ENCODE data around the gene CPOX.
"Not testable (repeated sequence)": the region's sequence is repeated elsewhere in the genome, so short reads cannot be mapped to it uniquely, and the experiment has no call there.

CPOX gene

GRCh38 chr3:98560911-98561310 lies 32.5 kb downstream of the CPOX start:
- DNase-seq: no peak

GRCh38 chr3:98559769-98560168 lies 33.6 kb downstream of the CPOX start:
- not testable (repeated sequence) for DNase-seq

- no peak for DNase-seq
Measured at GRCh38 chr3:98558100-98558827, 35.1 kb downstream of the CPOX start.

GRCh38 chr3:98557324-98558010 lies 35.9 kb downstream of the CPOX start:
- DNase-seq: peak; percentile 19

GRCh38 chr3:98556164-98557130 lies 37.0 kb downstream of the CPOX start:
- DNase-seq: peak; percentile 50

- DNase-seq: no peak
Measured at GRCh38 chr3:98555025-98555379, 38.4 kb downstream of the CPOX start.

GRCh38 chr3:98554580-98554979 lies 38.8 kb downstream of the CPOX start:
- DNase-seq: no peak

GRCh38 chr3:98553753-98554152 lies 39.7 kb downstream of the CPOX start:
- no peak for DNase-seq

GRCh38 chr3:98553021-98553563 lies 40.3 kb downstream of the CPOX start:
- no peak for DNase-seq

GRCh38 chr3:98552232-98553020 lies 41.0 kb downstream of the CPOX start:
- DNase-seq: no peak

GRCh38 chr3:98551754-98552153 lies 41.7 kb downstream of the CPOX start:
- no peak for DNase-seq

GRCh38 chr3:98551236-98551635 lies 42.2 kb downstream of the CPOX start:
- no peak for DNase-seq

- no peak for DNase-seq
Measured at GRCh38 chr3:98550833-98551232, 42.6 kb downstream of the CPOX start.

GRCh38 chr3:98548544-98548943 lies 44.9 kb downstream of the CPOX start:
- DNase-seq: no peak

- DNase-seq: no peak
Measured at GRCh38 chr3:98545940-98546339, 47.5 kb downstream of the CPOX start.

- no peak for DNase-seq
Measured at GRCh38 chr3:98542623-98543022, 50.8 kb downstream of the CPOX start.

- DNase-seq: no peak
Measured at GRCh38 chr3:98541695-98542094, 51.7 kb downstream of the CPOX start.

- no peak for DNase-seq
Measured at GRCh38 chr3:98540346-98540745, 53.1 kb downstream of the CPOX start.

- no peak for DNase-seq
Measured at GRCh38 chr3:98536456-98537017, 56.9 kb downstream of the CPOX start.

- no peak for DNase-seq
Measured at GRCh38 chr3:98534734-98535133, 58.7 kb downstream of the CPOX start.

GRCh38 chr3:98534168-98534567 lies 59.2 kb downstream of the CPOX start:
- DNase-seq: no peak

All from activated T-cell treated with anti-CD3 and anti-CD28 coated beads for 4 hours (primary cell).